Endothelial cell of umbilical vein (primary cell): ENCODE results near the gene L3MBTL4. TPM values are rescaled to one million over a fixed set of nuclear protein-coding genes. Genes with fewer than 3 reads are reported as not detected.

ENCODE experiments used
- BruUV-seq: library from RNA; stranded (reverse); fragments of 400-500 nt; replicated peaks from 2 replicates; lab custom pipeline; 2021; lab: Mats Ljungman, UMichigan
- CTCF ChIA-PET: fragments of 300-600, 350-600 bp; sonication (Branson Sonifier 250); formaldehyde crosslinking; loops from one replicate; lab custom pipeline; 2021; ENCODE audit warnings: antibody characterized with exemption, inconsistent platforms; lab: Charles Lee
- POLR2A ChIA-PET: fragments of 300-600, 350-600 bp; sonication (Branson Sonifier 250); formaldehyde crosslinking; loops from one replicate; lab custom pipeline; 2021; ENCODE audit warnings: antibody characterized with exemption, inconsistent platforms; lab: Charles Lee
- DNase-seq: peaks from one replicate; pipeline ENCODE4 v3.0.0-alpha.2; 2011; ENCODE audit warnings: low read depth, low spot score
- FAIRE-seq: peaks from 2 replicates; lab custom pipeline; 2011; peaks lifted over from hg19 to GRCh38; lab: Jason Lieb, UNC
- H2AFZ ChIP-seq: 2 replicates; pipeline ENCODE4 v1.6.0; 2012; ENCODE audit warnings: low read depth, low read length, control low read depth, inconsistent platforms
- H3K27ac ChIP-seq: 2 replicates; pipeline ENCODE4 v1.5.1; 2011; ENCODE audit warnings: low read depth, mild to moderate bottlenecking, control low read depth, low read length, moderate library complexity; ENCODE audit not compliant: insufficient read depth
- H3K27me3 ChIP-seq, 2 experiments: 2 replicates each; pipeline versions ENCODE4 v1.6.0 to v1.6.1; 2011; ENCODE audit warnings: low read length in 2 of 2, mixed read lengths in 1 of 2; ENCODE audit not compliant: control insufficient read depth in 2 of 2, insufficient read depth in 2 of 2
- H3K36me3 ChIP-seq, 2 experiments: 2 replicates in 1 of 2; 3 replicates in 1 of 2; pipeline ENCODE4 v1.5.1; 2011; ENCODE audit warnings: low read length in 2 of 2, mild to moderate bottlenecking in 1 of 2, moderate library complexity in 1 of 2; ENCODE audit not compliant: control insufficient read depth in 2 of 2, insufficient read depth in 2 of 2; ENCODE audit errors: extremely low read depth in 1 of 2
- H3K4me1 ChIP-seq: 3 replicates; pipeline ENCODE4 v1.5.1; 2011; ENCODE audit warnings: mild to moderate bottlenecking, low read length; ENCODE audit not compliant: control insufficient read depth, insufficient read depth; ENCODE audit errors: extremely low read depth
- H3K4me2 ChIP-seq: 2 replicates; pipeline ENCODE4 v1.6.1; 2011; ENCODE audit warnings: low read length, control low read depth, mixed read lengths; ENCODE audit not compliant: insufficient read depth
- H3K4me3 ChIP-seq, 3 experiments: fragments of 200-600 bp in 1 of 3; sonication (generic), shearing (Covaris generic) in 1 of 3; replicated peaks in 1 of 3; 2 replicates each; pipeline ENCODE4 v1.5.1; 2011 to 2016; ENCODE audit warnings: control low read depth in 3 of 3, low read length in 3 of 3, mild to moderate bottlenecking in 2 of 3, inconsistent platforms in 1 of 3, low read depth in 1 of 3, moderate library complexity in 1 of 3; ENCODE audit not compliant: insufficient read depth in 1 of 3
- H3K79me2 ChIP-seq: 2 replicates; pipeline ENCODE4 v1.6.0; 2012; ENCODE audit warnings: low read length, inconsistent platforms; ENCODE audit not compliant: control insufficient read depth, insufficient read depth
- H3K9ac ChIP-seq: replicated peaks from 2 replicates; pipeline ENCODE3; 2011; ENCODE audit warnings: low read length, control low read depth; ENCODE audit not compliant: insufficient read depth; ENCODE audit errors: extremely low read depth
- H3K9me1 ChIP-seq: replicated peaks from 3 replicates; pipeline ENCODE4 v1.6.0; 2011; ENCODE audit warnings: mild to moderate bottlenecking, low read length; ENCODE audit not compliant: control insufficient read depth, insufficient read depth; ENCODE audit errors: extremely low read depth
- H3K9me3 ChIP-seq: replicated peaks from 2 replicates; pipeline ENCODE4 v1.5.1; 2012; ENCODE audit warnings: low read length, inconsistent platforms; ENCODE audit not compliant: control insufficient read depth, insufficient read depth
- H4K20me1 ChIP-seq: replicated peaks from 2 replicates; pipeline ENCODE3; 2011; ENCODE audit warnings: mild to moderate bottlenecking, low read length; ENCODE audit not compliant: control insufficient read depth, insufficient read depth; ENCODE audit errors: extremely low read depth
- EZH2 ChIP-seq: IDR thresholded peaks from 2 replicates; pipeline ENCODE4 v1.6.1; 2012; ENCODE audit warnings: borderline replicate concordance, low read depth, mild to moderate bottlenecking, moderate library complexity, low read length, inconsistent platforms; ENCODE audit not compliant: severe bottlenecking
- FOS ChIP-seq: IDR thresholded peaks from 2 replicates; pipeline ENCODE4 v1.6.1; 2011; ENCODE audit warnings: mild to moderate bottlenecking, low read length, moderate library complexity, borderline replicate concordance; ENCODE audit not compliant: insufficient read depth
- GATA2 ChIP-seq: IDR thresholded peaks from 2 replicates; pipeline ENCODE4 v1.7.0; 2011; ENCODE audit warnings: low read depth, mild to moderate bottlenecking, moderate library complexity, mixed read lengths, low read length; ENCODE audit not compliant: insufficient read length, insufficient read depth
- JUN ChIP-seq: IDR thresholded peaks from 2 replicates; pipeline ENCODE4 v1.6.1; 2011; ENCODE audit warnings: borderline replicate concordance, low read depth; ENCODE audit not compliant: insufficient read length, insufficient read depth
- MAX ChIP-seq: IDR thresholded peaks from 2 replicates; pipeline ENCODE4 v1.6.1; 2011; ENCODE audit not compliant: insufficient read depth, insufficient read length
- MYC ChIP-seq: IDR thresholded peaks from one replicate; pipeline ENCODE4 v1.6.1; 2011; ENCODE audit warnings: mild to moderate bottlenecking, low read depth, low read length
- POLR2A ChIP-seq: IDR thresholded peaks from 2 replicates; pipeline ENCODE4 v1.6.1; 2012; ENCODE audit warnings: low read depth, mild to moderate bottlenecking, control low read depth, low read length
- POLR2AphosphoS5 ChIP-seq: IDR thresholded peaks from 2 replicates; pipeline ENCODE4 v1.6.1; 2012; ENCODE audit warnings: low read depth, mild to moderate bottlenecking, control low read depth, low read length, moderate library complexity; ENCODE audit not compliant: insufficient read depth
- dilution Hi-C: fragments of 300-500 bp; cut with MboI; formaldehyde crosslinking; loops from one replicate; pipeline ENCODE4 v1.15.0; 2019; ENCODE audit warnings: low sequenced_read_pairs; ENCODE audit not compliant: extremely low pct_ligation_motif_present
- intact Hi-C: fragments of 100-400 bp; cut with micrococcal nuclease; formaldehyde crosslinking; loops from one replicate; pipeline ENCODE4 v1.10.0; 2022
- polyA plus RNA-seq, 4 experiments: library from polyadenylated mRNA; depleted of rRNA in 3 of 4; stranded (reverse) in 3 of 4; unstranded in 1 of 4; fragments of >200 nt; gene quantifications; 2 replicates each; pipeline versions ENCODE4 v1.2.1 to v1.2.3, GENCODE V29; 2011 to 2012; ENCODE audit warnings: missing spikeins in 1 of 4
- total RNA-seq: library from RNA; stranded (reverse); gene quantifications from 2 replicates; pipeline ENCODE4 v1.2.3, GENCODE V29; 2021
- TF ChIP-seq, protein P1 (sequence below), 2 donors: IDR thresholded peaks; 1 replicate in 1 of 2; 2 replicates in 1 of 2; pipeline ENCODE4 v1.5.1; 2011; ENCODE audit warnings: low read length in 2 of 2, mild to moderate bottlenecking in 2 of 2, moderate library complexity in 2 of 2, control low read depth in 1 of 2, inconsistent platforms in 1 of 2, low read depth in 1 of 2; ENCODE audit not compliant: insufficient read depth in 1 of 2; ENCODE audit errors: extremely low read depth in 1 of 2

L3MBTL4 gene
- total and polyA plus RNA-seq, 2 donors (not counting 3 experiments of a cell fraction or from before 2014, with no cell fraction given) = 0.80 TPM; not detected in 1

GRCh38 chr18:6060149-6060548, 354.6 kb downstream of the L3MBTL4 start:
- Histone ChIP-seq H2AFZ (no peak overlapping the region), H3K4me1 (peaks cover 21% of the 10 kb centered on the region), H3K4me3 (no peak overlapping the region), H3K79me2 (no peaks in the 10 kb centered on the region), H3K9me1 (no peaks in the 10 kb centered on the region), H3K9ac (no peak overlapping the region), H3K27ac (no peak overlapping the region), H3K36me3 (no peaks in the 10 kb centered on the region), H4K20me1 (no peaks in the 10 kb centered on the region), H3K27me3 (no peaks in the 10 kb centered on the region), H3K4me2 (no peak overlapping the region), H3K9me3 (no peaks in the 10 kb centered on the region)
- no TSS peak for BruUV-seq
- ChIA-PET POLR2A (no interaction called here), CTCF (interaction anchor here (1.1 to 1.2 kb wide), 2 partner anchors 10 to 15 kb away, joined by 3 to 5 read pairs; no protein-coding TSS in a partner anchor)
- dilution Hi-C loops (no loop called here), intact Hi-C loops (no loop called here)
- DNase-seq (no peak), FAIRE-seq (no peak)
- TF ChIP-seq EZH2 = no peak
- TF ChIP-seq, protein P1, sequence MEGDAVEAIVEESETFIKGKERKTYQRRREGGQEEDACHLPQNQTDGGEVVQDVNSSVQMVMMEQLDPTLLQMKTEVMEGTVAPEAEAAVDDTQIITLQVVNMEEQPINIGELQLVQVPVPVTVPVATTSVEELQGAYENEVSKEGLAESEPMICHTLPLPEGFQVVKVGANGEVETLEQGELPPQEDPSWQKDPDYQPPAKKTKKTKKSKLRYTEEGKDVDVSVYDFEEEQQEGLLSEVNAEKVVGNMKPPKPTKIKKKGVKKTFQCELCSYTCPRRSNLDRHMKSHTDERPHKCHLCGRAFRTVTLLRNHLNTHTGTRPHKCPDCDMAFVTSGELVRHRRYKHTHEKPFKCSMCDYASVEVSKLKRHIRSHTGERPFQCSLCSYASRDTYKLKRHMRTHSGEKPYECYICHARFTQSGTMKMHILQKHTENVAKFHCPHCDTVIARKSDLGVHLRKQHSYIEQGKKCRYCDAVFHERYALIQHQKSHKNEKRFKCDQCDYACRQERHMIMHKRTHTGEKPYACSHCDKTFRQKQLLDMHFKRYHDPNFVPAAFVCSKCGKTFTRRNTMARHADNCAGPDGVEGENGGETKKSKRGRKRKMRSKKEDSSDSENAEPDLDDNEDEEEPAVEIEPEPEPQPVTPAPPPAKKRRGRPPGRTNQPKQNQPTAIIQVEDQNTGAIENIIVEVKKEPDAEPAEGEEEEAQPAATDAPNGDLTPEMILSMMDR (IDR thresholded peaks at IDR 0.05; ENCODE audit: extremely low read depth in 1 of 2, insufficient read depth in 1 of 2, low read depth in 1 of 2, low read length in 2 of 2) = no peak
- TF ChIP-seq MAX = no peak
- no peak for TF ChIP-seq JUN
- no peak for TF ChIP-seq POLR2A
- TF ChIP-seq GATA2 = no peak
- no peak for TF ChIP-seq POLR2AphosphoS5
- no peak for TF ChIP-seq MYC
- TF ChIP-seq FOS = no peak
